ENCODE measurements around the gene CD180.

CD180 gene

GRCh38 chr5:67202828-67203227 is 6.2 kb upstream of the CD180 start:
- H3K4me2 ChIP-seq (ENCODE audit: low read depth, low read length) = no peak overlapping the region
- H3K4me3 ChIP-seq (ENCODE audit: low read length) = no peak overlapping the region
- no peak overlapping the region for H3K9ac ChIP-seq (ENCODE audit: low read length)
- no peak overlapping the region for H3K27ac ChIP-seq (ENCODE audit: low read length)
- peaks cover 5% of the 10 kb centered on the region; the same call in 1 of the 2 replicates for H3K27me3 ChIP-seq (replicated peaks; ENCODE audit: insufficient read depth, low read length)
- peaks cover 16% of the 10 kb centered on the region for H3K4me1 ChIP-seq (ENCODE audit: low read length)
- no peak overlapping the region for H2AFZ ChIP-seq (ENCODE audit: low read length)
- H3K79me2 ChIP-seq (ENCODE audit: low read length) = no peaks in the 10 kb centered on the region
- no peaks in the 10 kb centered on the region for H3K36me3 ChIP-seq (replicated peaks; ENCODE audit: insufficient read depth, low read length)
- no peaks in the 10 kb centered on the region for H3K9me2 ChIP-seq (replicated peaks; ENCODE audit: insufficient read depth, low read length)
- H3K9me3 ChIP-seq (replicated peaks; ENCODE audit: insufficient read depth, low read length) = no peaks in the 10 kb centered on the region
- TF ChIP-seq, protein P1, sequence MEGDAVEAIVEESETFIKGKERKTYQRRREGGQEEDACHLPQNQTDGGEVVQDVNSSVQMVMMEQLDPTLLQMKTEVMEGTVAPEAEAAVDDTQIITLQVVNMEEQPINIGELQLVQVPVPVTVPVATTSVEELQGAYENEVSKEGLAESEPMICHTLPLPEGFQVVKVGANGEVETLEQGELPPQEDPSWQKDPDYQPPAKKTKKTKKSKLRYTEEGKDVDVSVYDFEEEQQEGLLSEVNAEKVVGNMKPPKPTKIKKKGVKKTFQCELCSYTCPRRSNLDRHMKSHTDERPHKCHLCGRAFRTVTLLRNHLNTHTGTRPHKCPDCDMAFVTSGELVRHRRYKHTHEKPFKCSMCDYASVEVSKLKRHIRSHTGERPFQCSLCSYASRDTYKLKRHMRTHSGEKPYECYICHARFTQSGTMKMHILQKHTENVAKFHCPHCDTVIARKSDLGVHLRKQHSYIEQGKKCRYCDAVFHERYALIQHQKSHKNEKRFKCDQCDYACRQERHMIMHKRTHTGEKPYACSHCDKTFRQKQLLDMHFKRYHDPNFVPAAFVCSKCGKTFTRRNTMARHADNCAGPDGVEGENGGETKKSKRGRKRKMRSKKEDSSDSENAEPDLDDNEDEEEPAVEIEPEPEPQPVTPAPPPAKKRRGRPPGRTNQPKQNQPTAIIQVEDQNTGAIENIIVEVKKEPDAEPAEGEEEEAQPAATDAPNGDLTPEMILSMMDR (IDR thresholded peaks at IDR 0.05; ENCODE audit: low read length) = no peak
- TF ChIP-seq EZH2 (optimal IDR thresholded peaks at IDR 0.05; ENCODE audit: low read depth, low read length) (no peak), EZH2phosphoT487 (IDR thresholded peaks at IDR 0.05; ENCODE audit: low read length) (no peak)
- peaks cover 8% of the 10 kb centered on the region for H3F3A ChIP-seq (ENCODE audit: insufficient read depth, low read length)
- no peak for DNase-seq
- H4K20me1 ChIP-seq (ENCODE audit: insufficient read depth, low read length) = no peaks in the 10 kb centered on the region

DNA sequence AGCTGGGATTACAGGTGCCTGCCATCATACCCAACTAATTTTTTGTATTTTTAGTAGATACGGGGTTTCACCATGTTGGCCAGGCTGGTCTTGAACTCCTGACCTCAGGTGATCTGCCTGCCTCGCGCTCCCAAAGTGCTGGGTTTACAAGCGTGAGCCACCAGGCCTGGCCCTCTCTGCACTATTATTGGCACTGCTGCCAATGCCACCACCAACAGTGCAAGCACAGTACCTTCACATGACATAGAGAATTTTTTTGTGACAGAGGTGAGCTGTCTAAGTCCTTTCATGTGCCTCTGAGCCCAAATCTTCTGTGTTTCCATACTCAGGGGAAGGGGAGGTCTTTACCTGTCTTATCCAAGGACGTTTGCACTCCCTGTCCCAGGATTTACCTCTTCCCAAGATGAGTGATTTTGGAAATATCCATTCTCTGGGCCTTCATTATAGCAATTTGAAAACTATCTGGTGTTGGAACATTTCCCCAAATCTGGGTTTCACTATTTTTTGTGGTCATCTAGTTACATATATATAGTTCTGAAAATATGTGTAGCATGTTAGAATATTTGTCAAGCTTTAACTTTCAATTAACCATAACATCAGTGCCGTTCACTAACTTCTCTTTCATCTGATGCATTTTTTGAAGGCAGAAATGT is 5.4 kb upstream of the CD180 start:
- no peaks in the 10 kb centered on the region for H3K36me3 ChIP-seq (replicated peaks; ENCODE audit: insufficient read depth, low read length)
- H3K27me3 ChIP-seq (replicated peaks; ENCODE audit: insufficient read depth, low read length) = peaks cover 5% of the 10 kb centered on the region; the same call in 1 of the 2 replicates
- H2AFZ ChIP-seq (ENCODE audit: low read length) = no peak overlapping the region
- no peak overlapping the region for H3K4me3 ChIP-seq (ENCODE audit: low read length)
- H3K79me2 ChIP-seq (ENCODE audit: low read length) = no peaks in the 10 kb centered on the region
- H3K9ac ChIP-seq (ENCODE audit: low read length) = no peak overlapping the region
- no peak overlapping the region for H3K27ac ChIP-seq (ENCODE audit: low read length)
- H3K4me2 ChIP-seq (ENCODE audit: low read depth, low read length) = no peak overlapping the region
- H3F3A ChIP-seq (ENCODE audit: insufficient read depth, low read length) = peaks cover 3% of the 10 kb centered on the region; the same call in 1 of the 2 replicates
- DNase-seq = no peak
- H3K9me2 ChIP-seq (replicated peaks; ENCODE audit: insufficient read depth, low read length) = no peaks in the 10 kb centered on the region
- TF ChIP-seq EZH2phosphoT487 (IDR thresholded peaks at IDR 0.05; ENCODE audit: low read length) (no peak), EZH2 (optimal IDR thresholded peaks at IDR 0.05; ENCODE audit: low read depth, low read length) (no peak)
- TF ChIP-seq, protein P1 (IDR thresholded peaks at IDR 0.05; ENCODE audit: low read length) = no peak
- H4K20me1 ChIP-seq (ENCODE audit: insufficient read depth, low read length) = no peaks in the 10 kb centered on the region
- no peaks in the 10 kb centered on the region for H3K9me3 ChIP-seq (replicated peaks; ENCODE audit: insufficient read depth, low read length)
- peaks cover 9% of the 10 kb centered on the region for H3K4me1 ChIP-seq (ENCODE audit: low read length)

DNA sequence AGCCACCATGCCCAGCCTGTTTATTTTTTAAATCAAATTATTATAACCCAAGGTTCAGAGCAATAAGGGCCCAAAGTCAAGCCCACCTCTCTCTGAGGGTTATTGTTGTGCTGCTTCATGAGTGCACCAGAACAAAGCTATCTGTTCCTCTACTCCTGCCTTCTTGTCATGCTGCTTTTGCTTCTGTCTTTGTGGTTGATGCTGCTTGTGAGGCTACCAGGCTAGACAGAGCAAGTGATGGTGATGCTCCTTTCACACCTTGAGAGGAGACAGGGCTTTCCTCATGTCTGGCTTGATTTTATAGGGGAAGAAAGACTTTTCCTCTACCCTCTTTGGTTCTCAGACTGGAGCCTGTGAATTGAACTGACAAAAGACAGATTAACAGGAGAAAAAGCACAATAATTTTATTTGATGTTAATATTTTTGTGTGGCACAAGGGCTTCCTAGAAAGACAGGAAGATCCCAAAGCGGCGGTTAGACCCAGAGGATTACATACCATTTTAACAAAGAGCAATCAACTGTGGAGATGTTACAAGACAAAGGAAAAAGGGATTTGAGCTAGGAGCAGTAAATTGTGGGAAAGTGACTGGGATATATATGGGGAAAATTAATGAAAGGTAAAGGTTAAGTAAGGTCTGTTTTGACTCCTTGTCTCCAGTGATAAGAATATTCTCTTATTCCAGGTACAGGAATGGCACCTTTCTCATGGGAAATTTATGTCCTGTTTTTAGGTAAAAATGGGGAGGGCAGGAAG is 4.4 kb upstream of the CD180 start:
- no peaks in the 10 kb centered on the region for H3F3A ChIP-seq (ENCODE audit: insufficient read depth, low read length)
- H3K4me1 ChIP-seq (ENCODE audit: low read length) = peaks cover 1% of the 10 kb centered on the region
- no peak for TF ChIP-seq EZH2phosphoT487 (IDR thresholded peaks at IDR 0.05; ENCODE audit: low read length)
- TF ChIP-seq, protein P1 (IDR thresholded peaks at IDR 0.05; ENCODE audit: low read length) = no peak
- no peak for TF ChIP-seq EZH2 (optimal IDR thresholded peaks at IDR 0.05; ENCODE audit: low read depth, low read length)
- no peaks in the 10 kb centered on the region for H3K9me3 ChIP-seq (replicated peaks; ENCODE audit: insufficient read depth, low read length)
- no peak overlapping the region for H3K4me3 ChIP-seq (ENCODE audit: low read length)
- no peak overlapping the region for H3K9ac ChIP-seq (ENCODE audit: low read length)
- no peaks in the 10 kb centered on the region for H4K20me1 ChIP-seq (ENCODE audit: insufficient read depth, low read length)
- no peak overlapping the region for H2AFZ ChIP-seq (ENCODE audit: low read length)
- H3K4me2 ChIP-seq (ENCODE audit: low read depth, low read length) = no peak overlapping the region
- peaks cover 5% of the 10 kb centered on the region; the same call in 1 of the 2 replicates for H3K27me3 ChIP-seq (replicated peaks; ENCODE audit: insufficient read depth, low read length)
- H3K27ac ChIP-seq (ENCODE audit: low read length) = no peak overlapping the region
- DNase-seq = no peak
- no peaks in the 10 kb centered on the region for H3K79me2 ChIP-seq (ENCODE audit: low read length)
- H3K9me2 ChIP-seq (replicated peaks; ENCODE audit: insufficient read depth, low read length) = no peaks in the 10 kb centered on the region
- H3K36me3 ChIP-seq (replicated peaks; ENCODE audit: insufficient read depth, low read length) = no peaks in the 10 kb centered on the region

Data from MM.1S (cell line).